Suppressor macrophage (primary cell): ENCODE results near the gene CDK5RAP2.

Experiments
- DNase-seq, 4 experiments: peaks; one replicate each; pipeline ENCODE4 v3.0.0-alpha.2; 2020 to 2022

CDK5RAP2 gene

DNA sequence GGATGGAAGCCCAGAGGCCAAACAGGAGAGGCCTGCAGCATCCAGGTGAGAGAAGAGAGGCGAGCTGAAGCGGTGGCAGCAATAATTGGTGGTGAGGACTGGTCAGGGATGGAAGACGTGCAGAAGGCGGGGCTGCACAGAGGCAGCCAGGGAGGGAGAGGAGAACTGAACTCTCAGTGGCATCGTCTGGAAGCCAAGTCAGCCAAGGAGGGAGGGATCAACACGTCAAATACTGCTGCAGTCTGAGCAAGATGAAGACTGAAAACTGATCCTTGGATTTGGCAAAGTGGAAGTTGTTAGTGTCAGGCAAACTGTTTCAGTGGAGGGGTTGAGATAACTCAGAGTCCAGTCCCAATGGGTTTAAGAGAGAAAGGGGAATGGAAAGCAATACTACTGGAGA is 145.4 kb downstream of the CDK5RAP2 start:
- DNase-seq, result no peak

DNA sequence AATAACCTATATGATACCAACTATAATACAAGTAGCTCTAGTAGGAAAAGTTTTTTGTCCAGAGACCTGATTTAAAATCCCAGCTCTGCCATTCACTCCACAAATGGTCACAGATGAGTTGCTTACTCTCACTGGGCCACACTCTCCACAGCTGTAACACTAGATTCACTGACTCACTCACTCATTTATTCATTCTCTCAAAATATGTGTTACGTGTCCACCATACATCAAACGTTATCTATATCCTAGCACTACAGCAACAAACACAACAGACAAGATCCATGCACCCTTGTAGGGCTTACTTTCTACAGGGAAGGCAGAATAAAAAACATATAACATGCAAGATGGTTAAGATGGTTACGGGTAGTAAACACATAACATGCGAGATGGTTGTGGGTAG is 146.3 kb downstream of the CDK5RAP2 start:
- DNase-seq, result no peak

DNA sequence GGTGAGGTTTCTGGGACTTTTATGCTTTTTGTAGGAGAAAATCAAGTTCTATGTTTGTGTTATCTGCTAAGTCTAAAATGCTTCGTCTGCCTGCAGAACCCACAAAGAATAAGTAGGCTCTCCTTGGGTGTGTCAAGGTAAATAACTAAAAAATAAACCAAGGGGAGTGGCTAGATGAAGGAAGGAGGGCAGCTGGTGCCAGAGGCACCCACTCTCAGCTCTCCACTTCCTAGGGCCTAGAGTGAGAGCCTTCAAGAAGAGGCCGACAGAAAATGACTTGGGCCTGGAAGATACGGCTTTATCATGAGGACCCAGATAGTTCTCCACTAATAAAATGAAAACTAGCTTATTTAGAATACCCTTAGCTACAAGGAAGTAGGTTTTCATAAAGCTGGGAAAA is 147.4 kb downstream of the CDK5RAP2 start:
- no peak for DNase-seq

DNA sequence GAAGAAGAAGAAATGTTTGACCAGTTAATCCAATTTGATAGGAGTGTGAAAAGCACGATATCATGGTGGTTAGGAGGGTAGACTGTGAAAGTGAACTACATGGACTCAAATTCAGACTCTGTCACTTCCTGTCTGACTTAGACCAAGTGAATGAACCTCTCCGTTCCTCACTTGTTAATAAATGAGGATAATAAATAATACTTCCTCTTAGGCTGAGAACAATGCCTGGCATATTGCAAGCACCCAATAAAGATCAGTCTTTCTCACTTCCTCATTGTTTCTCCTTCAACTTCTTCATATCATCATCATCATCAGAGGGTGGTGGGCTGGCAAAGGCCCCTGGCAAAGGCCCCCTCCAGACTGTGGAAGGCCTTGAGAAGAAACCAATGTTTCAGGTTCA is 148.7 kb downstream of the CDK5RAP2 start:
- peak; percentile 24 to 68 (median 45) for DNase-seq

DNA sequence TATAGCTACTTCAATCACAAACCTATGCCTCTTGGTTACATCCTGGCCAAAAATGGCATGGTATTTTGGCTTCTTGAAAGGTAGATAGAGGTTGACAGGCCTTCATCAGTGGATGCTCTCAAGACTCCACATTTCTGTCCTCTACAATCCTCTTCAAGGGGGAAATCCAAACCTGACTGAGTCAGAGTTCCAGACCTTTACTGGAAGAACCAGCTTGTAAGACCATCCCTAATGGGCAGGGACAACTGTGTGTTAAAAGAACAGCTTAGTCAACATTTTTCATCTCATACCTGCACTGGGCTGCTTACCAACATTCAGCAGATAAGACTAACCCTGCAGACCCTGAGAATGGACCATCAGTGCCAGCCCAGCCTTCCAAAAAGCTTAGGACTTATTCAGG is 155.7 kb downstream of the CDK5RAP2 start:
- DNase-seq, result no peak

DNA sequence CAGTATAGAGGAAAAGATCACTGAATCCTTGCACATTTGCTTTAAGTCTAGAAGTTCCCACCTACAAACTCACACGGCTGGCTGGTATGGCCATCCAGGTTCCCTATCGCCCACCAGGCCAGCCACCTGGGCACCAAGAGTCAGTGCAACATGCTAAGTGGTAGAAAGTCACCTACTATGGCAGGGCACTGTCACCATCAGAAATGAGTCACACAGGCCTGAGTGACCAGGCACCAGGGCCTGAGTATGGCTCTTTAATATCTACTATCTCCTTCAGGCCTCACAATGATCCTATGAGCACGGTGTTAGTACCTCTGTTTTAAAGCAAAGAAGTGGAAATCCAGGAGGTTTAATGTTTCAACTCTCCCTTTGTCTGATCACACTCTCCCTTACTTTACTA is 156.2 kb downstream of the CDK5RAP2 start:
- DNase-seq, result no peak

DNA sequence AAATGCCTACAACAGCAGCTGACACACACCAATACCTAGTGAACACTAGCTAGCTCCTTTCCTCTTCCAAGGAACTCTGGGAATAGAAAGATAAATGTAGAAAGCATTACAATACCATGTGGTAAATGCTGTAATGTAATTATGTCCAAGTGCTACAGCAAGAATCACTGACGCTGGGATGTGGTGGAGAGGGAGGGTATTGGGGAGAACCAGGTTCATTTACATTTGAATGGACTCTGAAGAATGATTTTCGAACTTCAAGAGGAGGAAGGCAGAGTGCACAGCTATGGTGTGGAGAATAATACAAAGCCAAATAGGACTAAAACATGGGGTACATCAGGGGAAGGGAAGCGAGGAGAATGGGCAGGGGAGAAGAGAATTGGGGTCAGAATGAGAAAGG is 158.0 kb downstream of the CDK5RAP2 start:
- no peak for DNase-seq

DNA sequence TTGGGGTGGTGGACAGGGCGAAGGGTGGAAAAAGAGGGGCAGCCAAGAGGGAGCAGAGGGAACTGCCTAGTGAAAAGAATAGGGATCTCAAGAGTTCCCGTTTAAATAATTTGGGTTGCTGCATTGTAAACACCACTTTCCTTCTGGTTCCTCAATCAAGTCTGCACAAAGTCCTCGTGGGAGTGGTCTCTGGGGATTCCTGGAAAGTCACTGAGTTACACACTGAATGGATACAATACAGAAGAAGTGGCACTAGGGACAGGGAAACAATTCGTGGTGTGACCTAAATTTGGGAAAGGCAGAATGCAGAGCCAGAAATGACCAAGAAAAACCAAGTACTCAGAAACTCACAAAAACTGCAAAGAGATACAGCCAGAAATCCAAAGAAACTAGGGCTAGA is 161.7 kb downstream of the CDK5RAP2 start:
- no peak for DNase-seq

DNA sequence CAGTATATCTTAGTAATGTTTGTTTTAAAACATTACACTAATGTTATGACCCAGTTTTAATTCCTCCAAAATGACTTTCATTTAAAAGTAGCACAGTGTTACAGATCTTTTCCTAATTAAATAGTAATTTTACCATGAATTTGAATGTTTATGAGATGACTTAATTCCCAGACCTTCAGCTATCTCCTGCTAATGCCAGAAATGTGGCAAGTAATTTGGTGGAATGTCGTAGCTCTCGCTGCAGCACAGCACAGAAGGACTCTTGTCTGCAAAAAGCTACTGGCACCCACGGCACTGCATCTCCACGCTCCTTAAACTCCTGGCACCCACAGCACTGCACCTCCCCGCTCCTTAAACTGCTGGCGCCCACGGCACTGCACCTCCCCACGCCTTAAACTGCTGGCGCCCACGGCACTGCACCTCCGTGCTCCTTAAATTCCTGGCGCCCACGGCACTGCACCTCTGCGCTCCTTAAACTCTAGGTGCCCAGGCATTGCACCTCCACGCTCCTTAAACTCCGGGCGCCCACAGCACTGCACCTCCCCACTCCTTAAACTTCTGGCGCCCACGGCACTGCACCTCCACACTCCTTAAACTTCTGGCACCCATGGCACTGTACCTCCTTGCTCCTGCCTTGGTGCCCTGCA is 163.1 kb downstream of the CDK5RAP2 start:
- DNase-seq, result no peak

DNA sequence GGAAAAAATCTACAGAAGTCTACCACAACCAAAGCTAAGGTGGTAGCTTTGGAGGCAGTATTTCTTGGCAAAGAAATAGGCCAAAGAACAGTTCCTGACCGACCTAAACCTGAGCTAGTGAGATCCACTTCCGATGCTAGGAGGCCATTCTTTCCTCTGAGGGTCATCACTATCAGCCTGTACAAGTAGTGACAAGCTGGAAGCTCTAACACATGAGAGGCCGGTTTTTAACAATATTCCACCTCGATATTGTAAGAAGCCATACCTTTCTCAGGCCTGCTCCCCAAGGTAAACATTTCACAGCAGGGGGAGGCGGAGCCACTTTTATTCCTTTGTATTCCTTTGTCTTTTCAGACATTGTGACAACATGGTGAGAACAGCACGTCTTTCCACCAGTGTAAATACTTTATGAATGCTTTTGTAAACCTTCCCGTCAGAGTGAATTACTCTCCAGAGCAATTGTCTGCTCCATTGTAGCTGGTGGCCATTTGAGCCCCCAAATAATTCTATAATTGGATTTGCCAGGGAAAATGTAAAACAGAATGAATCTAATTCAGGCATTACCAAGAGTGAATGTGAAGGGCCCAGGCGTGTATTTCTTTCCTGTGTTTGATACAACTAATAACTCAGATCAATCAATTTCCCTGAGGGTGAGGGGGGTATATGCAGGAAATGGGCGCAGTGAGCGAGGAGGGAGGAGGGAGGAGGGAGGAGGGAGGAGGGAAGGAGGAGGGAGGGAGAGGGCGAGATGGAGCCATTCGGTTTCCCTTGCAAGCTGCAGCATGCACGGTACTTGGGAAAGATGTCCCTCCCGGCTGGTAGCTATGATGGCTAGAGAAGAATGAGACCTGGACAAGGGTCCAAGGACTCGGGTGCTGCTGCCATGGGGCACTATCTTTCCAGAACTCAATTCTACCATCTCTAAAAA is 166.6 kb downstream of the CDK5RAP2 start:
- no peak for DNase-seq

DNA sequence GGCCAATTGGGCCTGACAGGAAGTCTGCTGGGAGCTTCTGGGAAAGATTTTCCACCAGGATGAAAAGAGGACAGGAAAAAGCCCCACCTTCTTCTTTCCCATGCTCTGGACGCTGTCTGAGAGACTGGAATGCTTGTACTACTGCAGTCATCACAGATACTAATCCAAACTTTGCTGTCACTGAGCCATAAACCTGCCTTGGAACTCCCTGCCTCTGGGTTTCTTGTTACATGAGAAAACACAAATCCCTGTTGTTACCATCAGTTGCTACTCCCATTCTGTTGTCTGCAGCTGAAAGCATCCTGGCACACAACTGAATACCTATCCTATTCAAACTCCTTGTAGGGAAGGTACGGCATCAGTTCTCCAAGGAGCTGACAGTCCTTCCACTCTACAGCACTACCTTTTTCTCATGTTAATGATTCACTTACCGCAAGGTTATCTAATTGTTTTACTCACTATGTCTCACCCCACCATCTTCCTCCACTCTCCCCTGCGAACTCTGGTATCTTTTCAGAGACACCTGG is 167.5 kb downstream of the CDK5RAP2 start:
- no peak for DNase-seq

DNA sequence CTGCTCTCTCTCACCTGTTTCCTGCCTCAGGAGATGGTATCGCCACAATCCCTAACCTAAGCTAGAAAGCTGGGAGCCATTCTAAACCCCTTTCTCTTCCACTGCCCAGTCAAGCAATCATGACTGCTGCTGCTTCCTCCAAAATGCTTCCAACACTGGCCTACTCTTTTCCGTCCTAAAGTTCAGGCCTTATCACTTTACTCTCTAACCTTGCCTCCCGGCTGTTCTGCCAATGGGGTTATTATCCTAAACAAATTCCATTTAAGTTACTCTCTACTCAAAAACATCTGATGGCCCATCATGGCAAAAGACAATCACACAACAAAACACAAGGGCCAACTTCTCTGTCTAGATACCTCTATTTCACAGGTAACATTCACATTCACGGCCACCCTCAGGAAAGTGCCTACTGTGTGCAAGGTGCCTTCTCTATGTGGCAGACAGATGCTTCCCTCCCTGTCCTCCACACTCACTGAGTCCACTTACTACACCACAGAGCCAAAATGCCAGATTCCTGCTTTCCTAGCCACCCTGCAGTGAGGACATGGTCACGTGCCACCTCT is 168.0 kb downstream of the CDK5RAP2 start:
- no peak for DNase-seq

DNA sequence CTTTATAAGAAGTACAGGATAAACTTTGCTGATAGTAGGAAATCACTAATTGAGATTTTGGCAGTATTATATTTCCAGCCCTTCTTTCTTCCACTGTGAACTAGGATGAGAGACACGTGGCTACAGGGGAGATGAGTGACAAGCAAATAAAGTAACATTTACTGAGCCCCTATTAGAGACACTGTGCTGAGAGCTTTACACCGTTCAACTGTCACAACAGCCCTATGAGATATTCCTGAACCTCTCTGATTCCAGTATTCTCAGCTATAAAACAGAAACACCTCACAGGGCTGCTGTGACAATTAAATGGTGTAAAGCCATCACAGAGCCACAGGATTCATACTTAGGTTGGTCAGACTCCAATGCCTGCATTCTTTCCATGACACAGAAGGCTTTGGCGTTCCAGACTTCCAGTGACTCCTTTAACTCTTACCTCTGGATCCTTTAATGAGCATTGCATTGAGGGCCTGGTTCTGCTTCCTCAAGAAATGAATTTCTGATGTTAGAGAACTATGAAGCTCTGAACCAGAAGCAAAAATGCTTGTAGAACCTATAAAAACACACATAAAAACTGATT is 169.0 kb downstream of the CDK5RAP2 start:
- no peak for DNase-seq

DNA sequence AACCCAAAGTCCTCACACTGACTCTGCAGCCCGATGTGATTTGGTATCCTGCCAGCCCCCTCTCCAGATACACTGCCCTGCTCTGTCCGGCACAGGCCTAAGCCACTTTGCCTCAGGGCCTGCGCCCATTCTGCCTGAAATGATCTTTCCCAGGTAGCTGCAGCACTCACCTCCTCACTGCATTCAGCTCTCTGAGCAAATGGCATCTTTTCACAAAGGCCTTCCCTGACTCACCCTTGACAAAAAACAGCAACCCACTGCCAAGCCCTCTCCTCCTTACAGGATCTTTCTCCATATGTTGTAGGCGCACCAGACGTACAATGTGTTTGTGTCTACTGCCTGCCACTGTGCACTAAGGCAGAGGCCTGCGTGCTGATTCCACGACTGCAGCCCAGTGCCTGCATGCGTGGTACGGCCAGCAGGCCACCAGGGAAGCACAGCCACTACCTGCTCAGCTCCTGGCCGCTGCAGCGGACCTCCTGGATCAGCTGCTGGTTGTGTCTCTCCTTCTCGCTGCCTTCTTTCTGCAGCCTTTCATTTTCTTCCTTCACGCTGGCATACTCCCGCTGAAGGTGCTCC is 171.2 kb downstream of the CDK5RAP2 start:
- no peak for DNase-seq

DNA sequence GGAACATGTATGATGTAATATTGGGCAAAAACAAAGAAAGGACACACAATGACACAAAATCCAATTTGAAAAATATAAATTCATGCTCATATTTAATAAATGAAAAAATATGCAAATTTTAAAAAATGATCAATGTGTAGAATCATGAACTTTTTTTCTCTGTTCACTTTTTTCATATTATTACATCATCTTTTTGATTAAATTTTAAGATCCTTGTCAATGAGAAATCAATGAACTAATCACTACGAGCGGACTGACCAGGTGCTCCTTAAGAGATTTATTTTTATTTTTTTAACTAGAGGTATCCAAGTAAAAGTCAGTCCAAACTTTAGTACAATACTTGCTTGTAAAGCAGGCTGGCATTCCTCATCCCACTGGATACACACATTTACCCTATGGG is 174.1 kb downstream of the CDK5RAP2 start:
- DNase-seq, result no peak

DNA sequence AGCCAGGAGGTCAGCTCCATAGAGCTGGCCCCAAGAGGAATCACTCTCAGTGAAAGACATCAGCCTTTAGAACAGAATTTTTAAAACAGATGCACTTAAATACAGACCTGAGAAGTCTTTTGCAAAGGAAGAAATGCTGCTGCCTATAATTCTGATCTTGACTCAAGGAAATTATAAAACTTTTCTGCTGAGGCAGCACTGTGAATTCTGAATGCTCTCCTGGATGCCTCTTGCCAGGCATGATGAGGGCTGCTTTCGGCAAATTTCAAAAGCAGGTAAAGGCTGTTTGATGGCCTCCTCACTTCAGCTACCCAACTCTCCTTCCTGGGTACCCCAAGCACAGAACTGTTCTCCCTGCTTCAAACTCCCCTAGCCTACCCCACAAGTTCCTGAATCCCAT is 174.8 kb downstream of the CDK5RAP2 start:
- no peak for DNase-seq

DNA sequence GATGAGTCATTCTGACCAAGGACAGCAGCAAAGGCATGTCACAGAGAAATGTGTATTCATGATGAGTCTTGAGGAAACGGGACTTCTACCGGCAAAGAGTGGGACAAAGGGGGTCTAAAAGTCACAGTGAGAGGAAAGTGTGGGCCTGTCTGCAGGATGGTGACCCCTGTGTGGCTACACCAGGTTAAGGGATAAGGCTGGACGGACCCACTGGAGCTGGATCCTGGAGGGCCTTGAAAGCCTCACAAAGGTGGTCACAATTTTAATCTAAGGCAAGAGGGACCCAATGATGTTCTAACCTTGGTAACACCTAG is 176.5 kb downstream of the CDK5RAP2 start:
- peak in 3 of 4 experiments; percentile 42 to 82 (median 81) for DNase-seq

DNA sequence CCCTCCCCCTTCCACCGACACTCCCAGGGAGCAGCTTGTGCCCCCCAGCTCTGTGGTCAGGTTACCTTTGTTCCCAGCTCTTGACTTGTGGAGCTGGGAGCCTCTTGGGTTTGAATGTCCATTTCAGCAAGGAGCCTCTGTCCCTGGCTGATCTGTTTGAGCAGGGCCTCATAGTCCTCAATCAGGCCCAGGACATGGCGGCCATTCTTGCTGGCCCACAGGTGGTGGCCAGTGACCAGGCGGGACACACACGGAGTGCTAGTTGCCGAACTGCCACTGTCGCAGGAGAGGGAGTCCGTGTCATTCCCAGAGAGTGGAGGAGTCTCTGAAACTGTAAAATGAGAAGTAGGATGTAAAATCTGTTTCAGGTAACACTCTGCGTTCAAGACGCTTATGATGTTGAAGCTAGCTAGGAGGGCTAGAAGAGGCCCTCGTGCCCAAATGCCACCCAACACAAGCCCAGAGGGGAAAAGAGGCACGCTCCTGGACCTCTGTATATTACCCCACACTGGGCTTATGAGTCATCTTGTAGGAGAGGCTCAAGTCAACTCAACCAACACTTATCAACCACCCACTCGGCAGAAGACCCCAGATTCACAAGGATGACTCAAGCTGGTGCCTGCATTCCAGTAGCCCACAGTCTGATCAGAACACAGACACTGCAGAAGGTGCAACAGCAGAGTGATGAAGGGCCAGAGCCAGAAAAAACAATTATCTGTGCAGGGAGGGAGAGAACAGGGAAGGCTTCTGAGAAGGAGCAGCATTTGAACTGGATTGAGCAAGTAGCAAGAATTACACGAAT is 177.0 kb downstream of the CDK5RAP2 start:
- DNase-seq, result peak; percentile 2 to 57 (median 56)

DNA sequence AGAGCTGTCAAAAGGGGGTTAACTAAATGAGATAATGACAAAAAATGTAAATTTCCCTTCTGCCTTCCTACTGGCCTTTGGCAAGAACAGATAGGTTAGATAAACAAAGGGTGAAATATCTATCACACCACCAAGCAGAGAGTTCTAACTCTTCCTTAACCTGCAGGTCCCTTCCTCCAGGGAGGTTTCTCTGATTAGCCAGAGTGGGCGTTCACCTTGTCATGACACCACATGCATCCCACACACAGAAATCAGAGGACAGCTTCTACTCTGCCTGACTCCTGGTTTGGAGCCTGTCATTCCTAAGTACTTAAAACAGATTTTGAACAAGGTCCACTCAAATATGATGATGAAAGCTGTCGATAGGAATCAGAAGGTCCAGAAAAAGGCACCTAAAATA is 180.0 kb downstream of the CDK5RAP2 start:
- DNase-seq, result no peak

DNA sequence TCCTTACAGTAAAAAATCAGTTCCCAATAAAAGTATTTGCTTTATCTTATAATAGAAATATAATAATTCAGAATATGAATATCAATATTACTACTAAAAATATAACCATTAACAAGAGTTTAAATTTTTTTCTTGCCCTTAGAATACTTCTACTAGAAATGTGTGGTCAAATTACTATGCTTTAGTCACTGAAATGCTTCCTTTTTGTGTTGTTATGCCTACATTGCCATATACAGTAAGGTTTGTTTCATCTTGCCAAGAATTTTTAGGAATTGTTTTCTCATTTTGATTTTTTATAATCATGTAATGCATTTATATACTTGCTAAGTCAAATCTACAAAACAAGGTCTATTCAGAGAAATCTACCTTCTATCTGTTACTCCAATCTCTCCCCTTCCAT is 181.7 kb downstream of the CDK5RAP2 start:
- no peak for DNase-seq

DNA sequence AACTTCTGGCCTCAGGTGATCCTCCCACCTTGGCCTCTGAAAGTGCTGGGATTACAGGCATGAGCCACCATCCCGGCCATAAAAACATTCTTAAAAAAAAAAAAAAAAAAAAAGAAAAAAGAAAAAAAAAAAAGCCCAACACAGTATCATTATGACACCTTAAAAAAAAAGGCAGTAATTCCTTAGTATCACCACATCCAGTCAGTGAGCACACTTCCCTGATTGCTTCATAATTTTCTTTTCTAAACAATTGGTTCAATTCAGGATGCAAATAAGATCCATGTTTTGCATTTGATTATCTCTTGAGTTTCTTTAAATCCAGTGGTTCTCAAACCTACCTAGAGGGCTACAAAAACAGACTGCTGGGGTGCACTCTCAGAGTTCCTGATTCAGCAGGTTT is 182.5 kb downstream of the CDK5RAP2 start:
- DNase-seq, result no peak

DNA sequence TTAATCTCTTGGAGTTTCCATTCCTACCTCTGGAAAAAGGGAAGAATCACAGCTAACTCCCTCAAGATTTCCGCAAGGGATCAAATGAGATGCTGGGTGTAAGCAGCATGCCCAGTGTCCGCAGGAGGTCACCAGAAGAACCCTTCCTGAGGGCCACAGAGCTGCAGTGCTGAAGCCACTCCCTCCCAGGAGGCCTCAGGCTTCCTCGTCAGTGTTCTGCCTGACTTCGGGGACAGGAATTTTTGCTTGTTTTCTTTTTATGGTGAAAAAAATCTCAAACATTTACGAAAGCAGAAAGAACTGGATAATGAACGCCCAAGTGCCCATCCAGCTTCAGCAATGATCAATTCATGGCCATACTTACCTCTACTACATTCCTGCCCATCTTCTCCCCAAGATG is 183.0 kb downstream of the CDK5RAP2 start:
- DNase-seq, result no peak
